ENCODE results near the gene MAN2A2. TPM values are rescaled to one million over a fixed set of nuclear protein-coding genes. Genes with fewer than 3 reads are reported as not detected.

The MAN2A2 gene
- total RNA-seq, 6 experiments from 2014 or later, result 41.4 to 91.6 (median 59.8) TPM

DNA sequence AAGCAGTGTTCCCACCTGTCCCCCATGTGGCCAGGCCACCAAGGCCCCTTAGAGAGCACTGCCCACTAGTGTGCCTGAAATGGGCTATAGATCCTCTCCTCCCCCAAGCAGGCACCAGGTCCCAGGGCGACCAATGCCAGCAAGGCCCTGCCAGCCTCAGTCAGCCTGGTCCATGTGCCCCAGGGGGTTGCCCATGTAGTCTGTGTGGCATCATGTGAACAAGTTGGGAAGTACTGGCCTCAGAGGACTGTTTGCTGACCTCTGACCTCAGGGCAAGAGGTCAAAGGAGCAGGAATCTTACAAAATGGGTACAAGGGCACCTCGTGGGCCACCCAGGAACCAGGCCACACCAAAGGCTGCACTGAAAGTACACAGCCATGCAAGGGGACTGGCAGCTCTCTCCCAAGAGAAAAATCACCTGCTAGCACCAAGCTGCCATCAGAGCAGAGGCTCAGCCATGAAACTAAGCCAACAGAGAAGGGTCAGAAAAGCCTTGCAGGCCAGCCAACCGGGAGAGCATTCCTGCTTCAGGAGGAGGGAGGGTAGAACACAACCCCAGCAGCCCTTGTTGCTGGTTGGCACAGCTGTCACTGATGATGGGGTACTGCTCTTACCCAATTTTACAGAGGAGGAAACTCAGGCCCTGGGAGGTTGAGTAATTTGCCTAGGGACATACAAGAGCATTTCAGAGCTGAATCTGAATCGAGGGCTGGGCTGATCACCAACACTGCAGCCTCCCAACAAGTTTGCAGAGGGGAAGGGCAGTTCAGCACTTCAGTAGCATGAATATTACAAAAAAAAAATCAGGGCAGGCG is 39.9 kb upstream of the MAN2A2 start:
- Histone ChIP-seq H3K27me3 (no peaks in the 10 kb centered on the region), H3K4me3 (no peak overlapping the region), H3K4me1 (peaks cover 0 to 63% (median 29%) of the 10 kb centered on the region in 4 donors), H3K27ac (peak overlapping the region; percentile 52 to 94 (median 91)), H3K36me3 (no peaks in the 10 kb centered on the region), H3K9me3 (no peaks in the 10 kb centered on the region)
- ATAC-seq (peak; percentile 53 to 74 (median 68)), DNase-seq (peak; percentile 78 to 94 (median 92))
- peak; percentile 57 for TF ChIP-seq POLR2A (IDR thresholded peaks at IDR 0.05)
- TF ChIP-seq, protein P1, sequence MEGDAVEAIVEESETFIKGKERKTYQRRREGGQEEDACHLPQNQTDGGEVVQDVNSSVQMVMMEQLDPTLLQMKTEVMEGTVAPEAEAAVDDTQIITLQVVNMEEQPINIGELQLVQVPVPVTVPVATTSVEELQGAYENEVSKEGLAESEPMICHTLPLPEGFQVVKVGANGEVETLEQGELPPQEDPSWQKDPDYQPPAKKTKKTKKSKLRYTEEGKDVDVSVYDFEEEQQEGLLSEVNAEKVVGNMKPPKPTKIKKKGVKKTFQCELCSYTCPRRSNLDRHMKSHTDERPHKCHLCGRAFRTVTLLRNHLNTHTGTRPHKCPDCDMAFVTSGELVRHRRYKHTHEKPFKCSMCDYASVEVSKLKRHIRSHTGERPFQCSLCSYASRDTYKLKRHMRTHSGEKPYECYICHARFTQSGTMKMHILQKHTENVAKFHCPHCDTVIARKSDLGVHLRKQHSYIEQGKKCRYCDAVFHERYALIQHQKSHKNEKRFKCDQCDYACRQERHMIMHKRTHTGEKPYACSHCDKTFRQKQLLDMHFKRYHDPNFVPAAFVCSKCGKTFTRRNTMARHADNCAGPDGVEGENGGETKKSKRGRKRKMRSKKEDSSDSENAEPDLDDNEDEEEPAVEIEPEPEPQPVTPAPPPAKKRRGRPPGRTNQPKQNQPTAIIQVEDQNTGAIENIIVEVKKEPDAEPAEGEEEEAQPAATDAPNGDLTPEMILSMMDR (IDR thresholded peaks at IDR 0.05), result no peak
- intact Hi-C loops (cut with DNase I), result no loop called here
- 13% methylated on average over 3 of the region's 5 CpGs for WGBS (ENCODE audit: insufficient coverage, low coverage, low lambda C conversion rate, missing lambda C conversion rate)

- ATAC-seq (no peak), DNase-seq (no peak)
- 66% methylated on average over 4 of the region's 4 CpGs for WGBS (ENCODE audit: insufficient coverage, low coverage, low lambda C conversion rate, missing lambda C conversion rate)
- H3K27ac ChIP-seq, result peak overlapping the region; percentile 52 to 94 (median 91)
- H3K4me1 ChIP-seq, result peaks cover 0 to 58% (median 29%) of the 10 kb centered on the region in 4 donors
- H3K4me3 ChIP-seq, result no peak overlapping the region
- H3K36me3 ChIP-seq, result no peaks in the 10 kb centered on the region
- no peaks in the 10 kb centered on the region for H3K9me3 ChIP-seq
- TF ChIP-seq, protein P1 (IDR thresholded peaks at IDR 0.05), result no peak
- no peak for TF ChIP-seq POLR2A (IDR thresholded peaks at IDR 0.05)
- intact Hi-C loops (cut with DNase I), result no loop called here
- H3K27me3 ChIP-seq, result no peaks in the 10 kb centered on the region
Measured at GRCh38 chr15:90863987-90864386, 39.1 kb upstream of the MAN2A2 start.

DNA sequence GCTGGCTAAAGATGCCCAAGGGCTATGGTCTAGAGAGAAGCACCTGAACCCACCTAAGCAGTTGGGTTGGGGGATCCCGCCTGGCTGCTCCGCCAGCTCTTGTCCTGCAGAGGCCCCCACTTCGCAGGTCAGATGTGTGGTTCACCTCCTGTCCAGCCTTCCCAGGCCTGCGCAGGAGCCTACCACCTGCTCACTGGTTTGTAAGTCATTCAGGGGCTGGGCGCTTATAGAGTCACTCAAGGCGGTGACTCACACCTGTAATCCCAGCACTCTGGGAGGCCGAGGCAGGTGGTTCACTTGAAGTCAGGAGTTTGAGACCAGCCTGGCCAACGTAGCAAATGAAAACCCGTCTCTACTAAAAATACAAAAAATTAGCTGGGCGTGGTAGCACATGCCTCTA is 38.6 kb upstream of the MAN2A2 start:
- no CpG with 5 or more reads among the region's 10 CpGs for WGBS (ENCODE audit: insufficient coverage, low coverage, low lambda C conversion rate, missing lambda C conversion rate)
- no peaks in the 10 kb centered on the region for H3K9me3 ChIP-seq
- no peaks in the 10 kb centered on the region for H3K36me3 ChIP-seq
- peaks cover 0 to 56% (median 28%) of the 10 kb centered on the region in 4 donors for H3K4me1 ChIP-seq
- TF ChIP-seq POLR2A (IDR thresholded peaks at IDR 0.05), result no peak
- TF ChIP-seq, protein P1 (IDR thresholded peaks at IDR 0.05), result no peak
- no peak overlapping the region for H3K4me3 ChIP-seq
- ATAC-seq (no peak), DNase-seq (no peak)
- peak overlapping the region in 2 of 3 donors; percentile 91 to 94 for H3K27ac ChIP-seq
- H3K27me3 ChIP-seq, result no peaks in the 10 kb centered on the region
- intact Hi-C loops (cut with DNase I), result no loop called here

DNA sequence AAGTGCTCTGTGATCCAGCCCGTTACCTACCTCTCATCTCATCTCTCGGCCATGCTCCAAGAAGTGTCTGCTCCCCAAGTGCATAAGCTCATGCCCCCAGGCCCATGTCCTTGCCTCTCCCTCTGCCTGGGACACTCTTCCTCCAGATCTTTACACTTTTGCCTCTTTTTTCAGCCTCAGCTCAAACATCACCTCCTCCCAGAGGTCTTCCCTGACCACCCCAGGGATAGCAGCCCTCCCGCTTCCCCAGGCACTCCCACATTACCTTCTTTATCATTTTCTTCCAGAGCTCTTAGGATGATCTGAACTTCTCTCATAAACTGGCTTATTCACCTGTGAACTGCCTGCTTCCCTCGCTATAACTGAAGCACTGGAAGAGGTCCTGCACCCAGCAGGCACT is 37.4 kb upstream of the MAN2A2 start:
- TF ChIP-seq, protein P1 (IDR thresholded peaks at IDR 0.05), result no peak
- no peak for TF ChIP-seq POLR2A (IDR thresholded peaks at IDR 0.05)
- Histone ChIP-seq H3K27me3 (no peaks in the 10 kb centered on the region), H3K9me3 (no peaks in the 10 kb centered on the region), H3K4me3 (no peak overlapping the region), H3K4me1 (peaks cover 0 to 53% (median 26%) of the 10 kb centered on the region in 4 donors), H3K27ac (no peak overlapping the region), H3K36me3 (no peaks in the 10 kb centered on the region)
- intact Hi-C loops (cut with DNase I), result no loop called here
- 94% methylated on average over 4 of the region's 4 CpGs for WGBS (ENCODE audit: insufficient coverage, low coverage, low lambda C conversion rate, missing lambda C conversion rate)
- ATAC-seq, result no peak
- no peak for DNase-seq

Measured in right lobe of liver (tissue), 6 donors.